LNCaP clone FGC (cell line): ENCODE measurements around the gene YY1.

ENCODE experiments used
- DNase-seq: peaks from one replicate; pipeline ENCODE4 v3.0.0-alpha.2; 2011; ENCODE audit warnings: low read depth
- H3K4me3 ChIP-seq: 2 replicates; pipeline ENCODE4 v1.5.1; 2011; ENCODE audit warnings: mild to moderate bottlenecking, low read depth, low read length, control low read depth
- TF ChIP-seq, protein P1 (sequence below): IDR thresholded peaks from 2 replicates; pipeline ENCODE4 v1.5.1; 2012; ENCODE audit warnings: mild to moderate bottlenecking; ENCODE audit not compliant: control insufficient read depth, insufficient read depth; ENCODE audit errors: extremely low read depth

YY1 gene

DNA sequence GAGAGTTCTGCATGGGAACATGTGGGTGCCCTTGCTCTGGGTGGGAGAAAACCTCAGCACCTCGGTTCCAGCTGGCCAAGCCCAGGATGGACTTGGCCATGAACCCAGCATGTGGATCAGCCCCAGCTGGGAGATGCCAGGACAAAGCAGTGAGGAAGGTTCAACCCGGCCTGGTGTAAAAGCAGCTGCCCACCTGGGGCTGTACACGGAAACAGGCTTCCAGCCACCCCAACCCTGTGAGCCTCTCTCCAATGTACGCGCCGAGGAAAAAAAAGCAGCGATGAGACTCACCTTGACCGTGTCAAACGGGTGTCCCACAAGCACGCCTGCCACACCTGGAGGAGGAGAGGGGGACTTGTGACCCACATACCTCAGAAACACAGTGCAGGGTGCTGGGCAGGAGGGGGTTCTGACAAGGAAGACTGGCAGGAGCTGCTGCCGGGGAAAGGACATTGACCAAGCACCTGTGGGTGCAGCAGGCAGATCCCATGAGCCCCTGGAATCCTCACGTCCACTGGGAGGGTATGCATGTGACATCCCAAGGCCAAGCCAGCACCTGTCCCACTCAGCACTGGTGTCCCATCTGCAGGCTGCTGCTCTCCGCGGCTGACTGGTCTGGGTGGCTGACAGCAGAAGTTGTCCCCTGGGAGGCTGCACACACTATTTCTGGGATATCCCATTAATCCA lies 59.8 kb downstream of the YY1 start:
- TF ChIP-seq, protein P1, sequence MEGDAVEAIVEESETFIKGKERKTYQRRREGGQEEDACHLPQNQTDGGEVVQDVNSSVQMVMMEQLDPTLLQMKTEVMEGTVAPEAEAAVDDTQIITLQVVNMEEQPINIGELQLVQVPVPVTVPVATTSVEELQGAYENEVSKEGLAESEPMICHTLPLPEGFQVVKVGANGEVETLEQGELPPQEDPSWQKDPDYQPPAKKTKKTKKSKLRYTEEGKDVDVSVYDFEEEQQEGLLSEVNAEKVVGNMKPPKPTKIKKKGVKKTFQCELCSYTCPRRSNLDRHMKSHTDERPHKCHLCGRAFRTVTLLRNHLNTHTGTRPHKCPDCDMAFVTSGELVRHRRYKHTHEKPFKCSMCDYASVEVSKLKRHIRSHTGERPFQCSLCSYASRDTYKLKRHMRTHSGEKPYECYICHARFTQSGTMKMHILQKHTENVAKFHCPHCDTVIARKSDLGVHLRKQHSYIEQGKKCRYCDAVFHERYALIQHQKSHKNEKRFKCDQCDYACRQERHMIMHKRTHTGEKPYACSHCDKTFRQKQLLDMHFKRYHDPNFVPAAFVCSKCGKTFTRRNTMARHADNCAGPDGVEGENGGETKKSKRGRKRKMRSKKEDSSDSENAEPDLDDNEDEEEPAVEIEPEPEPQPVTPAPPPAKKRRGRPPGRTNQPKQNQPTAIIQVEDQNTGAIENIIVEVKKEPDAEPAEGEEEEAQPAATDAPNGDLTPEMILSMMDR, result no peak
- DNase-seq, result no peak

DNA sequence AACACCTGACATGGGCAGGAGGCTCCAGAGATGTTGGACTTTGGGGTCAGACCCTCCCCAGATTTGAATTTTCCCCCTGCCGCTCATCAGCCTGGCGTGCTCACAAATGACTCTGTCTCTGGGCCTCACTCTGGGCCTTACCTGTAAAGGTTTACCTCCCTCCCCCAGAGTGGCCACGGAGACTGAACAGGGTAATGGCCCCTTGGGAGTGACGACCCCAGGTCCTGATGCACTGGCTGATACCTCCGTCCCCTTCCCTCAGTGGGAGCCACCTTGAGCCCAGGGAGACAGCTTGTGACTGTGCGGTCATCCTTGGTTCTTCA lies 60.3 kb downstream of the YY1 start:
- TF ChIP-seq, protein P1, result no peak
- DNase-seq, result no peak
- no peak overlapping the region for H3K4me3 ChIP-seq

More for the DNA sequence above, 59.8 kb downstream of the YY1 start:
- H3K4me3 ChIP-seq, result no peak overlapping the region

DNA sequence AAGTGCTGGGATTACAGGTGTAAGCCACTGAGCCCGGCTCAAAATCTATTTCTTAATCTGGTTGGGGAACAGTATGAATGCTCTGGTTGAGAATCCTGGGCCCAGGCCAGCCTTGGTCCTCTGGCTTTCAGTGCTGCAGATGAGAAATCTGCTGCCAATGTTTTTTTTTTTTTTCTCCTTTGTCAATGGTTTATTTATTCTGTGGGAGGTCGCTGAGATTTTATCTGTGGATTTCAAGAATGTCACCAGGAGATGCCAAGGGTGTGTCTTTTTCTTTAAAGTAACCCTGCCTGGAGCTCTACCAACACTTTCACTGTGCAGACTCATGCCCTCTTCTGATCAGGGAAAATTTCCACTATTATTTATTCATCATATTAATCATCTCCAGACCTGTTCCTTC lies 63.7 kb downstream of the YY1 start:
- TF ChIP-seq, protein P1, result no peak
- H3K4me3 ChIP-seq, result no peak overlapping the region
- DNase-seq, result peak; percentile 98

DNA sequence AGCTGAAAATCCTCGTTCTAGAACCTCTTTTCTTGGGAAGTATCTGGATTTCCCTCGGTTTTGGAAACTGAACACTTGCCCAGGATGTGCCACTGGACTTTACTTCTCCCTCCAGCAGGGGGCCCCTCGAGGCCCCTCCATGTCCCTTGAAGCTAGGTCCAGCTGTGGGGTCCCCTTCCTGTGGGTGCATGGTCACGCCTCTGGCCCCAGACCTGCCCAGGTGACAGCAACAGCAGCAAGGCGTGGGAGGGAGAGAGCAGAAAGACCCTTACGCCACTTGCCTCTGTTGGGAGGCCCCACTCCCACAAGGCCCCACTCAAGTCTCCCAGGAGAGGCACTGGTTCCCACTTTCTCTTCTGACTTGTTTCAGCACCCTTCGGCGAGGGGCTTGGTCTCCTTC lies 64.2 kb downstream of the YY1 start:
- DNase-seq, result no peak
- no peak overlapping the region for H3K4me3 ChIP-seq
- TF ChIP-seq, protein P1, result peak; percentile 34; the same call in 1 of the 2 replicates

DNA sequence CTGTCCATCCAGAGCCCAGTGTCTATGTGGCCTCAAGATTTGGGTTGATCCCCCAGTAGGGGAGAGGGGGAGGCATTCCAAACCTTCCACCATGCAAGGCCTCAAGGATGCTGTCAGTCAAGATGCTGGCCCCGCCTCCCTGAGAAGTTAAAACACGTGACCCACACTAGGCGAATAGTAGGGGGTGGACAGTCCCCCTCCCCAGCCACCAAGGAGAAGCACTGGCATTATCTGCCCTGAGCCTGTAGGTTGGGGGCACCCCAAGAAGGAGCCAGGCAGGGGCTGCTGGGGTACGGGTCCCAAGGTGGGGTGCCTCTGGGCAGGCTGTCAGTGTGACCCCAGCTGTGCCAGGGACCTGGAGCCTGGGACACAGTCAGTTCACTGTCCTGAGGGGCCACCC lies 65.0 kb downstream of the YY1 start:
- no peak overlapping the region for H3K4me3 ChIP-seq
- TF ChIP-seq, protein P1, result no peak
- DNase-seq, result no peak

DNA sequence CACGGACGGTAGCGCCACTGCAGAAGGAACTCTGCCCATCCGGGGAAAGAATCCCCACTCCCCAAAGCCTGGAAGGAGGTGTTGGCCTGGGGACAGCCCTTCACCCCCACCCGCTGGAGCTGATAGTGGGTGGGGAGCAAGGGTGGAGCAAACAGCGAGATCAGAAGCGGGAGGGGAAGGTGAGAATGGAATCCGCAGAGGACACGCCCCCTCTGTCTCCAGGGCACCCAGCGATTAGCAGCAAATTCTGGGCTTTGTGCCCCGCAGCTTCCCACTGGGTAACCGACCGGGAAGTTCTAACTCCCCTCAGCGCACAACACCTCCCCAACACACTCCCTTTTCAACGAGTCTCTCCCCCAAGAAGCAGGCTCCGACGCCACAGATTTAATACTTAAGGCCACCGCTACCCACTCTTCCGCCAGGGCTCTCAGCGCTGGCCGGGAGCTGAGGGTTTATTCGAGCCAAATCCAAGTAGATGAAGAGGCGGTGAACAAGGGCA lies 65.9 kb downstream of the YY1 start:
- DNase-seq, result no peak
- TF ChIP-seq, protein P1, result no peak
- H3K4me3 ChIP-seq, result peak overlapping the region; percentile 76
